GM12891 (cell line): Measurements from ENCODE around the gene TMPRSS11F.

Experiments
- POLR2AphosphoS5 ChIP-seq: IDR thresholded peaks from 2 replicates; pipeline ENCODE4 v1.6.1; 2011; ENCODE audit warnings: low read depth, low read length, control low read depth
- SPI1 ChIP-seq: IDR thresholded peaks from 2 replicates; pipeline ENCODE4 v1.6.1; 2011; ENCODE audit warnings: low read depth, low read length, control low read depth

GRCh38 chr4:68077737-68078136, 51.9 kb downstream of the TMPRSS11F start:
- TF ChIP-seq SPI1 = no peak
- no peak for TF ChIP-seq POLR2AphosphoS5
